HEK293 (cell line): ENCODE results near the gene NR2F1-AS1.
A peak's percentile ranks its signal among the peaks of the same experiment; 100 is the strongest.

Experiments
- ATF2 ChIP-seq: fragments of 450-650 bp; formaldehyde crosslinking; IDR thresholded peaks from 2 replicates; pipeline ENCODE4 v1.5.1; 2016; ENCODE audit warnings: missing biosample characterization, missing genetic modification characterization, low read depth
- BCL6B ChIP-seq: fragments of 450-650 bp; formaldehyde crosslinking; IDR thresholded peaks from 2 replicates; pipeline ENCODE4 v1.5.1; 2017; ENCODE audit warnings: missing biosample characterization, missing genetic modification characterization
- GLI4 ChIP-seq: fragments of 450-650 bp; formaldehyde crosslinking; IDR thresholded peaks from 2 replicates; pipeline ENCODE4 v1.5.1; 2016; ENCODE audit warnings: missing biosample characterization, missing genetic modification characterization
- HIC1 ChIP-seq: fragments of 450-650 bp; formaldehyde crosslinking; IDR thresholded peaks from 2 replicates; pipeline ENCODE4 v1.5.1; 2016; ENCODE audit warnings: missing biosample characterization, missing genetic modification characterization
- HOXA7 ChIP-seq: sonication (generic); formaldehyde crosslinking; IDR thresholded peaks from 2 replicates; pipeline ENCODE4 v1.8.1; 2022; ENCODE audit warnings: missing genetic modification reagents, borderline replicate concordance
- KLF7 ChIP-seq: fragments of 450-650 bp; formaldehyde crosslinking; IDR thresholded peaks from 2 replicates; pipeline ENCODE4 v1.5.1; 2016; ENCODE audit warnings: missing biosample characterization, missing genetic modification characterization, borderline replicate concordance
- SETDB1 ChIP-seq: IDR thresholded peaks from one replicate; pipeline ENCODE4 v1.6.1; 2017; ENCODE audit warnings: mild to moderate bottlenecking, low read length, moderate library complexity, mixed read lengths; ENCODE audit not compliant: insufficient read length
- SP3 ChIP-seq: fragments of 450-650 bp; formaldehyde crosslinking; IDR thresholded peaks from 2 replicates; pipeline ENCODE4 v1.5.1; 2016; ENCODE audit warnings: missing biosample characterization, missing genetic modification characterization
- ZBTB1 ChIP-seq: fragments of 450-650 bp; formaldehyde crosslinking; IDR thresholded peaks from 2 replicates; pipeline ENCODE4 v1.5.1; 2016; ENCODE audit warnings: missing biosample characterization, missing genetic modification characterization
- ZBTB48 ChIP-seq: fragments of 450-650 bp; formaldehyde crosslinking; IDR thresholded peaks from 2 replicates; pipeline ENCODE4 v1.5.1; 2016; ENCODE audit warnings: missing biosample characterization, missing genetic modification characterization
- ZBTB49 ChIP-seq: fragments of 450-650 bp; formaldehyde crosslinking; IDR thresholded peaks from 2 replicates; pipeline ENCODE4 v1.5.1; 2016; ENCODE audit warnings: missing biosample characterization, missing genetic modification characterization, low read depth
- ZFP3 ChIP-seq: fragments of 450-650 bp; formaldehyde crosslinking; IDR thresholded peaks from 2 replicates; pipeline ENCODE4 v1.5.1; 2016; ENCODE audit warnings: low read depth, missing biosample characterization, missing genetic modification characterization
- ZNF112 ChIP-seq: fragments of 450-650 bp; formaldehyde crosslinking; IDR thresholded peaks from 2 replicates; pipeline ENCODE4 v1.5.0; 2017; ENCODE audit warnings: missing biosample characterization, missing genetic modification characterization
- ZNF121 ChIP-seq: fragments of 450-650 bp; formaldehyde crosslinking; IDR thresholded peaks from 2 replicates; pipeline ENCODE4 v1.5.1; 2016; ENCODE audit warnings: missing biosample characterization, missing genetic modification characterization
- ZNF133 ChIP-seq: fragments of 450-650 bp; formaldehyde crosslinking; IDR thresholded peaks from 2 replicates; pipeline ENCODE4 v1.5.1; 2016; ENCODE audit warnings: missing biosample characterization, missing genetic modification characterization
- ZNF169 ChIP-seq: fragments of 450-650 bp; formaldehyde crosslinking; IDR thresholded peaks from 2 replicates; pipeline ENCODE4 v1.5.1; 2016; ENCODE audit warnings: missing biosample characterization, missing genetic modification characterization
- ZNF175 ChIP-seq: fragments of 450-650 bp; formaldehyde crosslinking; IDR thresholded peaks from 2 replicates; pipeline ENCODE4 v1.5.1; 2016; ENCODE audit warnings: missing biosample characterization, missing genetic modification characterization
- ZNF2 ChIP-seq: fragments of 450-650 bp; formaldehyde crosslinking; IDR thresholded peaks from 2 replicates; pipeline ENCODE4 v1.5.1; 2016; ENCODE audit warnings: missing biosample characterization, missing genetic modification characterization
- ZNF239 ChIP-seq: fragments of 450-650 bp; formaldehyde crosslinking; IDR thresholded peaks from 2 replicates; pipeline ENCODE4 v1.5.1; 2016; ENCODE audit warnings: missing biosample characterization, missing genetic modification characterization
- ZNF26 ChIP-seq: fragments of 450-650 bp; formaldehyde crosslinking; IDR thresholded peaks from 2 replicates; pipeline ENCODE4 v1.5.1; 2016; ENCODE audit warnings: missing biosample characterization, missing genetic modification characterization
- ZNF354C ChIP-seq: fragments of 450-650 bp; formaldehyde crosslinking; IDR thresholded peaks from 2 replicates; pipeline ENCODE4 v1.5.1; 2016; ENCODE audit warnings: missing biosample characterization, missing genetic modification characterization, low read depth, borderline replicate concordance
- ZNF37A ChIP-seq: fragments of 450-650 bp; IDR thresholded peaks from 2 replicates; pipeline ENCODE4 v1.5.1; 2018; ENCODE audit warnings: missing biosample characterization, missing genetic modification characterization
- ZNF398 ChIP-seq: fragments of 450-650 bp; formaldehyde crosslinking; IDR thresholded peaks from 2 replicates; pipeline ENCODE4 v1.5.1; 2017; ENCODE audit warnings: missing biosample characterization, missing genetic modification characterization
- ZNF48 ChIP-seq: fragments of 450-650 bp; formaldehyde crosslinking; IDR thresholded peaks from 2 replicates; pipeline ENCODE4 v1.5.1; 2016; ENCODE audit warnings: missing biosample characterization, missing genetic modification characterization
- ZNF514 ChIP-seq: fragments of 450-650 bp; formaldehyde crosslinking; IDR thresholded peaks from 2 replicates; pipeline ENCODE4 v1.5.1; 2016; ENCODE audit warnings: missing biosample characterization, missing genetic modification characterization
- ZNF580 ChIP-seq: fragments of 450-650 bp; formaldehyde crosslinking; IDR thresholded peaks from 2 replicates; pipeline ENCODE4 v1.5.1; 2016; ENCODE audit warnings: missing biosample characterization, missing genetic modification characterization
- ZNF600 ChIP-seq: fragments of 450-650 bp; formaldehyde crosslinking; IDR thresholded peaks from 2 replicates; pipeline ENCODE4 v1.5.1; 2016; ENCODE audit warnings: missing biosample characterization, missing genetic modification characterization
- ZNF830 ChIP-seq: fragments of 450-650 bp; IDR thresholded peaks from 2 replicates; pipeline ENCODE4 v1.5.0; 2018; ENCODE audit warnings: missing biosample characterization, missing genetic modification characterization, low read depth, mild to moderate bottlenecking, moderate library complexity

The NR2F1-AS1 gene

GRCh38 chr5:93580063-93580926 lies 724 bp downstream of the NR2F1-AS1 start (continued):
- TF ChIP-seq ZNF239 (tag by site-specific recombination) (no peak), KLF7 (no peak), ZNF830 (tag by site-specific recombination) (no peak), ZFP3 (no peak), ZNF398 (tag by site-specific recombination) (peak; percentile 74), ZNF580 (tag by site-specific recombination) (no peak), SETDB1 (no peak), ZNF175 (no peak), ZNF169 (tag by site-specific recombination) (no peak), ZNF600 (peak; percentile 82; the same call in 1 of the 2 replicates), ZNF354C (tag by site-specific recombination) (no peak), HOXA7 (CRISPR knock-in tag) (peak; percentile 76; the same call in 1 of the 2 replicates), ZNF514 (tag by site-specific recombination) (no peak), ZBTB49 (no peak), ZNF37A (no peak), ZNF121 (tag by site-specific recombination) (no peak), ZBTB1 (no peak), SP3 (tag by site-specific recombination) (peak; percentile 56), ZNF112 (tag by site-specific recombination) (no peak), GLI4 (tag by site-specific recombination) (no peak), ZNF48 (tag by site-specific recombination) (no peak), ZNF2 (tag by site-specific recombination) (peak; percentile 75), HIC1 (tag by site-specific recombination) (no peak), ZNF133 (tag by site-specific recombination) (no peak), ZBTB48 (tag by site-specific recombination) (0 out of 2 replicates have a peak, but pooled peaks have one; percentile 21), ATF2 (no peak), ZNF26 (no peak), BCL6B (tag by site-specific recombination) (no peak)
